ENCODE data around the gene CASP9.

The CASP9 gene

GRCh38 chr1:15444468-15445389, 79.3 kb downstream of the CASP9 start:
- DNase-seq = no peak

GRCh38 chr1:15443281-15443680, 80.7 kb downstream of the CASP9 start:
- DNase-seq = peak; percentile 26

- no peak for DNase-seq
These were observed 81.3 kb downstream of the CASP9 start for GRCh38 chr1:15442759-15443158.

- DNase-seq = no peak
These were observed 81.9 kb downstream of the CASP9 start for GRCh38 chr1:15442119-15442518.
